GM12872 (cell line): ENCODE results near the gene ZNF467.

ENCODE experiments used
- CTCF ChIP-seq: IDR thresholded peaks from 3 replicates; pipeline ENCODE4 v1.5.1; 2011; ENCODE audit warnings: low read depth, mild to moderate bottlenecking, low read length, moderate library complexity; ENCODE audit not compliant: insufficient read depth

Gene ZNF467

GRCh38 chr7:149760538-149760937 is 12.8 kb downstream of the ZNF467 start:
- no peak for TF ChIP-seq CTCF

- no peak for TF ChIP-seq CTCF
Measured at GRCh38 chr7:149759093-149759860, 14.1 kb downstream of the ZNF467 start.

- TF ChIP-seq CTCF: peak; percentile 19; the same call in 1 of the 3 replicates
Measured at GRCh38 chr7:149753375-149754233, 19.8 kb downstream of the ZNF467 start.

- TF ChIP-seq CTCF: no peak
Measured at GRCh38 chr7:149752646-149753045, 20.7 kb downstream of the ZNF467 start.

- TF ChIP-seq CTCF: no peak
Measured at GRCh38 chr7:149751043-149751775, 22.2 kb downstream of the ZNF467 start.

GRCh38 chr7:149750122-149750845 is 23.1 kb downstream of the ZNF467 start:
- no peak for TF ChIP-seq CTCF
